Panc1 (cell line): ENCODE measurements around the gene MGAT4C. TPM values are rescaled to one million over a fixed set of nuclear protein-coding genes. Genes with fewer than 3 reads are reported as not detected.

Experiments used
- ATAC-seq: fragments of 200-7000 bp; cut with Tn5 transposase; 2 replicates; pipeline ENCODE4 v1.9.1; 2020; ENCODE audit warnings: mild to moderate bottlenecking, moderate library complexity
- BruUV-seq: library from RNA; stranded (reverse); fragments of 400-500 nt; replicated peaks from 2 replicates; lab custom pipeline; 2021; lab: Mats Ljungman, UMichigan
- CTCF ChIA-PET: fragments of 300-600 bp; sonication (Branson Sonifier 250); formaldehyde crosslinking; loops from one replicate; lab custom pipeline; 2022; ENCODE audit warnings: antibody characterized with exemption; lab: Charles Lee
- POLR2A ChIA-PET: fragments of 300-600 bp; sonication (Branson Sonifier 250); formaldehyde crosslinking; loops from one replicate; lab custom pipeline; 2022; ENCODE audit warnings: antibody characterized with exemption; lab: Charles Lee
- DNase-seq: peaks from one replicate; pipeline ENCODE4 v3.0.0-alpha.2; 2010; ENCODE audit warnings: low read depth, low spot score
- H3K27ac ChIP-seq: 2 replicates; pipeline ENCODE4 v1.5.1; 2011; ENCODE audit warnings: mild to moderate bottlenecking, low read length, inconsistent platforms
- H3K27me3 ChIP-seq: fragments of 200-500 bp; sonication (Bioruptor generic); 2 replicates; pipeline ENCODE4 v1.6.0; 2014; ENCODE audit warnings: low read length, inconsistent platforms; ENCODE audit not compliant: control insufficient read depth, insufficient read depth
- H3K36me3 ChIP-seq: fragments of 200-500 bp; sonication (Bioruptor generic); 2 replicates; pipeline ENCODE4 v1.5.1; 2014; ENCODE audit warnings: inconsistent platforms, mild to moderate bottlenecking, low read length, moderate library complexity; ENCODE audit not compliant: control insufficient read depth, insufficient read depth
- H3K4me1 ChIP-seq: 2 replicates; pipeline ENCODE4 v1.5.1; 2011; ENCODE audit warnings: inconsistent platforms, mild to moderate bottlenecking, low read length, moderate library complexity; ENCODE audit not compliant: control insufficient read depth, insufficient read depth
- H3K4me3 ChIP-seq, 2 experiments: 2 replicates each; pipeline ENCODE4 v1.5.1; 2011 to 2012; ENCODE audit warnings: low read depth in 2 of 2, low read length in 2 of 2, mild to moderate bottlenecking in 2 of 2, inconsistent platforms in 1 of 2, moderate library complexity in 1 of 2
- H3K9me3 ChIP-seq: fragments of 200-500 bp; sonication (Bioruptor generic); 2 replicates; pipeline ENCODE4 v1.5.1; 2014; ENCODE audit warnings: low read depth, mild to moderate bottlenecking, inconsistent platforms, low read length, moderate library complexity; ENCODE audit not compliant: control insufficient read depth, insufficient read depth
- CTCF ChIP-seq: fragments of 450-650 bp; IDR thresholded peaks from 2 replicates; pipeline ENCODE4 v1.5.1; 2017; ENCODE audit warnings: mild to moderate bottlenecking
- POLR2AphosphoS5 ChIP-seq: IDR thresholded peaks from 2 replicates; pipeline ENCODE4 v1.6.1; 2012; ENCODE audit warnings: mild to moderate bottlenecking, low read depth, low read length, moderate library complexity
- REST ChIP-seq, 2 experiments: IDR thresholded peaks; 2 replicates each; pipeline ENCODE4 v1.6.1; 2011 to 2012; ENCODE audit warnings: low read depth in 2 of 2, control low read depth in 1 of 2, low read length in 1 of 2, mild to moderate bottlenecking in 1 of 2, moderate library complexity in 1 of 2; ENCODE audit not compliant: insufficient read depth in 1 of 2
- SIN3A ChIP-seq: IDR thresholded peaks from 2 replicates; pipeline ENCODE4 v1.6.1; 2012; ENCODE audit warnings: low read depth, mild to moderate bottlenecking, low read length, moderate library complexity, borderline replicate concordance; ENCODE audit not compliant: insufficient read depth
- TCF7L2 ChIP-seq: IDR thresholded peaks from 2 replicates; pipeline ENCODE4 v1.6.1; 2011; ENCODE audit warnings: mild to moderate bottlenecking, low read depth, low read length, inconsistent platforms
- in situ Hi-C: cut with HindIII; loops from 2 replicates; pipeline ENCODE4 v1.10.0; 2016; ENCODE audit warnings: low sequenced_read_pairs, low pct_unique_long_range_greater_than_20kb
- intact Hi-C: fragments of 100-400 bp; cut with micrococcal nuclease; formaldehyde crosslinking; loops from one replicate; pipeline ENCODE4 v1.10.0; 2022; ENCODE audit not compliant: unreplicated experiment
- total RNA-seq: library from RNA; stranded (reverse); gene quantifications from one replicate; pipeline ENCODE4 v1.2.1, GENCODE V29; 2021; ENCODE audit not compliant: unreplicated experiment

The MGAT4C gene
- total RNA-seq, 1 experiment from 2014 or later, result not detected

GRCh38 chr12:86145156-86145555, 111.0 kb downstream of the MGAT4C start:
- H3K9me3 ChIP-seq, result no peaks in the 10 kb centered on the region
- intact Hi-C loops (no loop called here), in situ Hi-C loops (no loop called here)
- no peaks in the 10 kb centered on the region for H3K4me1 ChIP-seq
- ATAC-seq (no peak), DNase-seq (no peak)
- H3K4me3 ChIP-seq, result no peak overlapping the region
- ChIA-PET POLR2A (no interaction called here), CTCF (no interaction called here)
- TF ChIP-seq CTCF, result no peak
- TF ChIP-seq TCF7L2, result no peak
- TF ChIP-seq REST (IDR thresholded peaks at IDR 0.05; ENCODE audit: insufficient read depth in 1 of 2, low read depth in 2 of 2, low read length in 1 of 2), result no peak
- no TSS peak for BruUV-seq
- H3K36me3 ChIP-seq, result no peaks in the 10 kb centered on the region
- no peaks in the 10 kb centered on the region for H3K27me3 ChIP-seq
- no peak overlapping the region for H3K27ac ChIP-seq

GRCh38 chr12:86143162-86143561, 113.0 kb downstream of the MGAT4C start:
- no peak for TF ChIP-seq TCF7L2
- TF ChIP-seq POLR2AphosphoS5, result no peak
- TF ChIP-seq SIN3A, result no peak
- no peak for TF ChIP-seq CTCF
- no peak for TF ChIP-seq REST (IDR thresholded peaks at IDR 0.05; ENCODE audit: insufficient read depth in 1 of 2, low read depth in 2 of 2, low read length in 1 of 2)
- POLR2A ChIA-PET, result no interaction called here
- no peaks in the 10 kb centered on the region for H3K9me3 ChIP-seq
- intact Hi-C loops, result no loop called here
- H3K4me1 ChIP-seq, result no peaks in the 10 kb centered on the region
- no peak overlapping the region for H3K4me3 ChIP-seq
- H3K36me3 ChIP-seq, result no peaks in the 10 kb centered on the region
- ATAC-seq, result no peak
- no peaks in the 10 kb centered on the region for H3K27me3 ChIP-seq
- no peak for DNase-seq
- H3K27ac ChIP-seq, result no peak overlapping the region
- BruUV-seq, result no TSS peak
- CTCF ChIA-PET, result no interaction called here
- in situ Hi-C loops, result no loop called here
